ENCODE results near the gene REXO2. TPM values are rescaled to one million over a fixed set of nuclear protein-coding genes. Genes with fewer than 3 reads are reported as not detected.
A peak's percentile ranks its signal among the peaks of the same experiment; 100 is the strongest.

REXO2 gene
- total RNA-seq, 6 experiments from 2014 or later: 245 to 272 (median 255) TPM

GRCh38 chr11:114448749-114449482 lies 9.6 kb downstream of the REXO2 start:
- Mint-ChIP-seq H3K9me3 (no peaks in the 10 kb centered on the region), H3K27me3 (ENCODE audit: insufficient read depth) (no peaks in the 10 kb centered on the region; the same call in 1 of the 2 replicates), H3K27ac (peak overlapping the region; percentile 57), H3K4me3 (no peak overlapping the region), H3K36me3 (ENCODE audit: low read depth) (peaks cover 44% of the 10 kb centered on the region), H3K4me1 (ENCODE audit: low read depth) (peaks cover 55% of the 10 kb centered on the region)
- no peak for TF ChIP-seq CTCF (IDR thresholded peaks at IDR 0.05)
- DNase-seq: peak; percentile 6

GRCh38 chr11:114449845-114450244 lies 10.6 kb downstream of the REXO2 start:
- no peaks in the 10 kb centered on the region; the same call in 1 of the 2 replicates for H3K27me3 Mint-ChIP-seq (ENCODE audit: insufficient read depth)
- H3K4me1 Mint-ChIP-seq (ENCODE audit: low read depth): peaks cover 46% of the 10 kb centered on the region
- TF ChIP-seq CTCF (IDR thresholded peaks at IDR 0.05): no peak
- no peak overlapping the region for H3K27ac Mint-ChIP-seq
- H3K9me3 Mint-ChIP-seq: no peaks in the 10 kb centered on the region
- H3K36me3 Mint-ChIP-seq (ENCODE audit: low read depth): peaks cover 36% of the 10 kb centered on the region
- no peak for DNase-seq
- no peak overlapping the region for H3K4me3 Mint-ChIP-seq

GRCh38 chr11:114452399-114452798 lies 13.1 kb downstream of the REXO2 start:
- Mint-ChIP-seq H3K9me3 (no peaks in the 10 kb centered on the region), H3K27me3 (ENCODE audit: insufficient read depth) (no peaks in the 10 kb centered on the region; the same call in 1 of the 2 replicates), H3K27ac (no peak overlapping the region), H3K4me3 (no peak overlapping the region), H3K36me3 (ENCODE audit: low read depth) (peaks cover 20% of the 10 kb centered on the region), H3K4me1 (ENCODE audit: low read depth) (peaks cover 25% of the 10 kb centered on the region)
- no peak for TF ChIP-seq CTCF (IDR thresholded peaks at IDR 0.05)
- no peak for DNase-seq

- Mint-ChIP-seq H3K4me1 (ENCODE audit: low read depth) (no peaks in the 10 kb centered on the region), H3K36me3 (ENCODE audit: low read depth) (no peaks in the 10 kb centered on the region; the same call in 1 of the 2 replicates), H3K9me3 (no peaks in the 10 kb centered on the region; the same call in 1 of the 2 replicates), H3K27ac (no peak overlapping the region), H3K27me3 (ENCODE audit: insufficient read depth) (no peaks in the 10 kb centered on the region), H3K4me3 (no peak overlapping the region)
- TF ChIP-seq CTCF (IDR thresholded peaks at IDR 0.05): no peak
- DNase-seq: no peak
Observed at GRCh38 chr11:114463999-114464398, 24.7 kb downstream of the REXO2 start.

- H3K27ac Mint-ChIP-seq: no peak overlapping the region
- no peaks in the 10 kb centered on the region; the same call in 1 of the 2 replicates for H3K36me3 Mint-ChIP-seq (ENCODE audit: low read depth)
- no peaks in the 10 kb centered on the region; the same call in 1 of the 2 replicates for H3K9me3 Mint-ChIP-seq
- TF ChIP-seq CTCF (IDR thresholded peaks at IDR 0.05): no peak
- H3K4me3 Mint-ChIP-seq: no peak overlapping the region
- no peaks in the 10 kb centered on the region; the same call in 1 of the 2 replicates for H3K27me3 Mint-ChIP-seq (ENCODE audit: insufficient read depth)
- H3K4me1 Mint-ChIP-seq (ENCODE audit: low read depth): no peaks in the 10 kb centered on the region
- no peak for DNase-seq
Observed at GRCh38 chr11:114466742-114467141, 27.5 kb downstream of the REXO2 start.
